Effector CD4-positive, alpha-beta T cell (primary cell): ENCODE measurements around the gene CASZ1.

Source experiments
- DNase-seq: peaks from one replicate; pipeline ENCODE4 v3.0.0-alpha.2; 2020

CASZ1 gene

DNA sequence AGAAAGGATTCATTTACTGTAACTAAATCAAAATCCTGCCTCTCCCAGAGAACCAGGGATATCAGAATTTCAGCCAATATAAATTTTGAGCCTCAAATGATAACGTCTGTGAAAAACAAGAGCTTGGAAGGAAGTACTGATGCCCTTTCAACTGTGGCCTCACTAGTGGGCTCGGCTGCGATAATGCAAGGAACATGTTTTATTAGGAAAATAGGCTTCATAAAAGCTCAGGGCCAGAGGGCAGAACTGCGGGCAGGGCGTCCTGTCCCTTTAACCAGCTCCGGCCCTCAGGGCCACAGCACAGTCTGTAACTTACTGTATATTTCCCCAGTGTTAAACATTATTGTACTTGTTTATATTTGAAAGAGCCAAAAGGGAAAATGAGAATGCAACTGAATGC, 199.7 kb downstream of the CASZ1 start:
- no peak for DNase-seq

DNA sequence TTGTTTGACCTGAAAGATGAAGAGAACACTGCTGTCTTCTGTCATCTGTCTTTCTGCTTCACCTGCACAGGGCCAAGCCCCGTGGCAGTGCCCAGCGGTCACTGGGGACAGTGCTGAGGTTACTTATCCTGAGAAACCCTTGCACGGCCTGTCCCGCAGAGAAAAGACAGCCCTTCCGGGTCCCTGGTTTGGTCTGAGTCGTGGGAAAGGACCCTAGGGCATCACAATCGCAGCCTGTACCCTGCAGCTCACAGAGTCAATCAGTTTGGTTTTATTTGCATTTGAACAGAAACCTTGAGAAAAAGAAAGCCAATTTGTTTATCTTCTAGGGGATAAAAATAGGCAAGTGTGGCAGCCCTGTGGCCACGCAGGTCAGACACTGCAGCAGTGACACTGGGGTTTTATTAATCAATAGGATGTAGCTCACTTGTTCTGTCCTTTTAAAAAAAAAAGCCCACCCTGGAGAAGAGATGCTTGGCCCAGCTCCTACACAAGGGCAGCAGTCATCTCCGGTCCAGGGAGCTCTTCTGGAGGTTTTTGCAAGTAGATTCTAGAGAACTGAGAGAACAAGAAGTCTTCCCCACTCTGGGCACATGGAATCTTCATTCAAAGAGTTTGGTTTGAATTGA, 201.7 kb downstream of the CASZ1 start:
- DNase-seq = no peak

DNA sequence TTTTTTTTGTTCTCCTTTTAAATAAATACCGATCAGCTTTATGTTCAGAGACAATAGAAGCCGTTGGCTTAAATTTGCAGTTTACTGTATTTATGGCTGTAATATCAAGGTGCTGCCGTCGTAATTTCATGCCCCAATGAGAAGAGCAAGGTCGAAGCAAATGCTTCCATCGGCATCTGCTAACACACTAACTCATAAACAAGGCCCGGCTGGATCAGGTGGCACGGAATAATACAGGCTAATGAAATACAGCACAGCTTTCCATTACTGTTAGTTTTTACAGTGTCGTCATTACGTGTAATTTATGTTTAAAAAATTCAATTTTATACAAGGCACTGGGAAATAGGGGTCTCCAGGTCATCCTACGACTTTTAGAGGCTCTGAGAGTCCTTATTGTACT, 202.7 kb downstream of the CASZ1 start:
- DNase-seq = no peak

DNA sequence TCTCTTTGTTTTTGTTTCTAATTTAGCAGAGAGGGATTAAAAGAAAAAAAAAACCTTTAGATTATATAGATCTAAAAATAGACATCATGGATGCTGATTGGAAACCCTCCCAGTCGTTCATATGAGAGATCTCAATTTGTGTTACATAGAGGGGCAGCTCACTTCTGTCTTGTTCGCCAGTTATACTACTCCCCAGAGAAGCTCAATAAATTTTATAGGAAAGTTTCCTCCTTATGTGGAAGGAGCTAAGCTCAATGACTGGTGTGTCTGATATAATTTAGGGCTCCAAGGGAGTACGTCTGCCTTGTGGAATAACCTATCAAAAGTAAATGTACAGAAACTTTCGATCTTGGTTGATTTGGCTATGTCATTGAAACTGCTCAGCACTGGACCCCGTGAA, 204.1 kb downstream of the CASZ1 start:
- DNase-seq = no peak

DNA sequence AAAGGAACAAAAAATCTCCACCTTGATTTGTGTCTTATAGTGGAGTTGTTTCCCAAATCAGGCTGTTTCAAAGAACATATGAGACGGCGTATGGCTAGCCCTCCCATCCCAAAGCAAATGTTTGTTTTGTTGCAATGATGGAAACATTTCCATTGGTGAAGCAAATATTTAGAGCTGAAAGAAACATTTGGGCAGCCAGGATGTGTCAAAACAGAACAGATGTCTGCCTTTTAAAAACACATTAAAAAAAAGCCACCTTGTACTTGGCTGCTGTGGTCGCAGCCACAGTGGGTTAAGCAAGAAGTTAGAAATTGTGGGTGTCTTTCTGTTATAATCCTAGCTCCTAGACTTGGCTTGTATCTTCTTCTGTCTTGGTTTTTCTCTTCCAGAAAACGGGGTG, 205.4 kb downstream of the CASZ1 start:
- no peak for DNase-seq

DNA sequence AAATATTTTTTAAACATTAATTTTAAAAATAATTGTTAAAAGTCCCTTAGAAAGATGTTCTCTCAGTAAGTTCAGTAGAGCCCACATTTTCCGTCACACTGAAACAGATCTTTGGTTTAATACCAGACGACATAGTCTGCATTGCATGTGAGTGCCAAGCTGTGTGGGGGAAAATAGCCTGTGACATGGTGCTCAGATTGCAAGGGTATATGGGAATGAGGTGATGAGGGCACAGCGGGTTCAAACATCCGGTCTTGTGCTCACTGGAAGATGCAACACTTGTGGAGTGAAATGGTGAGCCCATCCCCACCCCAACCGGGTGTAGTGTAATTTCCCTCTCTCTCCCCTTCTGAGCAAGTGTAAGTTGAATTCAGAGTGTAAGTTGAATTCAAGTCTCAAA, 207.4 kb downstream of the CASZ1 start:
- DNase-seq = no peak

DNA sequence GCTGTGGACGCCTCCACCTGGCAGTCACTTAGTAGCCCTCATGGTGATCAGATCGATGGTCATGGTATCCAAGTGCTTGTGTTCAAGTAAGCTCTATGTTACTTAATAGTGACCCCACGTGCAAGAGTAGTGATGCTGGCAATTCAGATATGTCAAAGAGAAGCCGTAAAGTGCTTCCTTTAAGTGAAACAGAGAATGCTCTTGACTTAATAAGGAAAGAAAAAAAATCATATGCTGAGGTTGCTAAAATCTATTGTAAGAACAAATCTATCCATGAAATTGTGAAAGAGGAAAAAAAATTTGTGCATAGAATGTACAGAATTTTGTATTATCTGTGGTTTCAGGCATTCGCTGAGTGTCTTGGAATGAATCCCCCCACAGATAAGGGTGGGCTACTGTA, 207.8 kb downstream of the CASZ1 start:
- no peak for DNase-seq
